Panc1 (cell line): ENCODE measurements around the gene FAM174A. TPM values are rescaled to one million over a fixed set of nuclear protein-coding genes. Genes with fewer than 3 reads are reported as not detected.

Experiments used
- ATAC-seq: fragments of 200-7000 bp; cut with Tn5 transposase; 2 replicates; pipeline ENCODE4 v1.9.1; 2020; ENCODE audit warnings: mild to moderate bottlenecking, moderate library complexity
- BruUV-seq: library from RNA; stranded (reverse); fragments of 400-500 nt; replicated peaks from 2 replicates; lab custom pipeline; 2021; lab: Mats Ljungman, UMichigan
- CTCF ChIA-PET: fragments of 300-600 bp; sonication (Branson Sonifier 250); formaldehyde crosslinking; loops from one replicate; lab custom pipeline; 2022; ENCODE audit warnings: antibody characterized with exemption; lab: Charles Lee
- POLR2A ChIA-PET: fragments of 300-600 bp; sonication (Branson Sonifier 250); formaldehyde crosslinking; loops from one replicate; lab custom pipeline; 2022; ENCODE audit warnings: antibody characterized with exemption; lab: Charles Lee
- DNase-seq: peaks from one replicate; pipeline ENCODE4 v3.0.0-alpha.2; 2010; ENCODE audit warnings: low read depth, low spot score
- H3K27ac ChIP-seq: 2 replicates; pipeline ENCODE4 v1.5.1; 2011; ENCODE audit warnings: mild to moderate bottlenecking, low read length, inconsistent platforms
- H3K27me3 ChIP-seq: fragments of 200-500 bp; sonication (Bioruptor generic); 2 replicates; pipeline ENCODE4 v1.6.0; 2014; ENCODE audit warnings: low read length, inconsistent platforms; ENCODE audit not compliant: control insufficient read depth, insufficient read depth
- H3K36me3 ChIP-seq: fragments of 200-500 bp; sonication (Bioruptor generic); 2 replicates; pipeline ENCODE4 v1.5.1; 2014; ENCODE audit warnings: inconsistent platforms, mild to moderate bottlenecking, low read length, moderate library complexity; ENCODE audit not compliant: control insufficient read depth, insufficient read depth
- H3K4me1 ChIP-seq: 2 replicates; pipeline ENCODE4 v1.5.1; 2011; ENCODE audit warnings: inconsistent platforms, mild to moderate bottlenecking, low read length, moderate library complexity; ENCODE audit not compliant: control insufficient read depth, insufficient read depth
- H3K4me3 ChIP-seq, 2 experiments: 2 replicates each; pipeline ENCODE4 v1.5.1; 2011 to 2012; ENCODE audit warnings: low read depth in 2 of 2, low read length in 2 of 2, mild to moderate bottlenecking in 2 of 2, inconsistent platforms in 1 of 2, moderate library complexity in 1 of 2
- H3K9me3 ChIP-seq: fragments of 200-500 bp; sonication (Bioruptor generic); 2 replicates; pipeline ENCODE4 v1.5.1; 2014; ENCODE audit warnings: low read depth, mild to moderate bottlenecking, inconsistent platforms, low read length, moderate library complexity; ENCODE audit not compliant: control insufficient read depth, insufficient read depth
- POLR2AphosphoS5 ChIP-seq: IDR thresholded peaks from 2 replicates; pipeline ENCODE4 v1.6.1; 2012; ENCODE audit warnings: mild to moderate bottlenecking, low read depth, low read length, moderate library complexity
- REST ChIP-seq, 2 experiments: IDR thresholded peaks; 2 replicates each; pipeline ENCODE4 v1.6.1; 2011 to 2012; ENCODE audit warnings: low read depth in 2 of 2, control low read depth in 1 of 2, low read length in 1 of 2, mild to moderate bottlenecking in 1 of 2, moderate library complexity in 1 of 2; ENCODE audit not compliant: insufficient read depth in 1 of 2
- SIN3A ChIP-seq: IDR thresholded peaks from 2 replicates; pipeline ENCODE4 v1.6.1; 2012; ENCODE audit warnings: low read depth, mild to moderate bottlenecking, low read length, moderate library complexity, borderline replicate concordance; ENCODE audit not compliant: insufficient read depth
- TCF7L2 ChIP-seq: IDR thresholded peaks from 2 replicates; pipeline ENCODE4 v1.6.1; 2011; ENCODE audit warnings: mild to moderate bottlenecking, low read depth, low read length, inconsistent platforms
- in situ Hi-C: cut with HindIII; loops from 2 replicates; pipeline ENCODE4 v1.10.0; 2016; ENCODE audit warnings: low sequenced_read_pairs, low pct_unique_long_range_greater_than_20kb
- intact Hi-C: fragments of 100-400 bp; cut with micrococcal nuclease; formaldehyde crosslinking; loops from one replicate; pipeline ENCODE4 v1.10.0; 2022; ENCODE audit not compliant: unreplicated experiment
- total RNA-seq: library from RNA; stranded (reverse); gene quantifications from one replicate; pipeline ENCODE4 v1.2.1, GENCODE V29; 2021; ENCODE audit not compliant: unreplicated experiment
- TF ChIP-seq, protein P1 (sequence below): fragments of 450-650 bp; IDR thresholded peaks from 2 replicates; pipeline ENCODE4 v1.5.1; 2017; ENCODE audit warnings: mild to moderate bottlenecking

The FAM174A gene
- total RNA-seq, 1 experiment from 2014 or later: 11.0 TPM

- TF ChIP-seq REST (IDR thresholded peaks at IDR 0.05; ENCODE audit: insufficient read depth in 1 of 2, low read depth in 2 of 2, low read length in 1 of 2) (no peak), SIN3A (no peak), POLR2AphosphoS5 (no peak), TCF7L2 (no peak)
- TF ChIP-seq, protein P1, sequence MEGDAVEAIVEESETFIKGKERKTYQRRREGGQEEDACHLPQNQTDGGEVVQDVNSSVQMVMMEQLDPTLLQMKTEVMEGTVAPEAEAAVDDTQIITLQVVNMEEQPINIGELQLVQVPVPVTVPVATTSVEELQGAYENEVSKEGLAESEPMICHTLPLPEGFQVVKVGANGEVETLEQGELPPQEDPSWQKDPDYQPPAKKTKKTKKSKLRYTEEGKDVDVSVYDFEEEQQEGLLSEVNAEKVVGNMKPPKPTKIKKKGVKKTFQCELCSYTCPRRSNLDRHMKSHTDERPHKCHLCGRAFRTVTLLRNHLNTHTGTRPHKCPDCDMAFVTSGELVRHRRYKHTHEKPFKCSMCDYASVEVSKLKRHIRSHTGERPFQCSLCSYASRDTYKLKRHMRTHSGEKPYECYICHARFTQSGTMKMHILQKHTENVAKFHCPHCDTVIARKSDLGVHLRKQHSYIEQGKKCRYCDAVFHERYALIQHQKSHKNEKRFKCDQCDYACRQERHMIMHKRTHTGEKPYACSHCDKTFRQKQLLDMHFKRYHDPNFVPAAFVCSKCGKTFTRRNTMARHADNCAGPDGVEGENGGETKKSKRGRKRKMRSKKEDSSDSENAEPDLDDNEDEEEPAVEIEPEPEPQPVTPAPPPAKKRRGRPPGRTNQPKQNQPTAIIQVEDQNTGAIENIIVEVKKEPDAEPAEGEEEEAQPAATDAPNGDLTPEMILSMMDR: no peak
- no peak overlapping the region for H3K4me3 ChIP-seq
- ChIA-PET POLR2A (no interaction called here), CTCF (no interaction called here)
- no peaks in the 10 kb centered on the region for H3K36me3 ChIP-seq
- BruUV-seq: no TSS peak
- ATAC-seq: no peak
- intact Hi-C loops: no loop called here
- H3K27ac ChIP-seq: no peak overlapping the region
- DNase-seq: no peak
- H3K4me1 ChIP-seq: no peaks in the 10 kb centered on the region
- no peaks in the 10 kb centered on the region for H3K9me3 ChIP-seq
- no peaks in the 10 kb centered on the region for H3K27me3 ChIP-seq
- in situ Hi-C loops: no loop called here
Observed at GRCh38 chr5:100562821-100563220, 27.6 kb downstream of the FAM174A start.

GRCh38 chr5:100566382-100567141, 31.4 kb downstream of the FAM174A start:
- no peaks in the 10 kb centered on the region; the same call in 1 of the 2 replicates for H3K36me3 ChIP-seq
- in situ Hi-C loops (no loop called here), intact Hi-C loops (no loop called here)
- DNase-seq: no peak
- ATAC-seq: no peak
- H3K4me3 ChIP-seq: no peak overlapping the region
- H3K9me3 ChIP-seq: no peaks in the 10 kb centered on the region
- CTCF ChIA-PET: no interaction called here
- H3K27ac ChIP-seq: no peak overlapping the region
- no peaks in the 10 kb centered on the region for H3K27me3 ChIP-seq
- no TSS peak for BruUV-seq
- no peaks in the 10 kb centered on the region for H3K4me1 ChIP-seq
- TF ChIP-seq, protein P1: no peak
- TF ChIP-seq POLR2AphosphoS5 (no peak), REST (IDR thresholded peaks at IDR 0.05; ENCODE audit: insufficient read depth in 1 of 2, low read depth in 2 of 2, low read length in 1 of 2) (no peak), TCF7L2 (no peak), SIN3A (no peak)
- POLR2A ChIA-PET: no interaction called here
